Measurements from ENCODE around the gene DUOX1.

The DUOX1 gene

GRCh38 chr15:45114076-45114750 lies 15.6 kb upstream of the DUOX1 start, which contains the start of the genes DUOX2 and DUOXA2:
TSS of gene DUOX2 (minus strand) at chr15:45114172. CDS start at chr15:45113411, 761 bp downstream.
TSS of gene DUOXA2 (plus strand) at chr15:45114326. CDS start at chr15:45114606, 280 bp downstream.
- no peaks in the 10 kb centered on the region for H3K36me3 ChIP-seq (ENCODE audit: control insufficient read depth, insufficient read depth, low read length)
- no peaks in the 10 kb centered on the region for H3K27me3 ChIP-seq (ENCODE audit: control insufficient read depth, insufficient read depth, low read length)
- no peak within 1 kb of the TSS for H2AFZ ChIP-seq
- H3K9ac ChIP-seq, result no peak within 1 kb of the TSS
- H3K27ac ChIP-seq, result no peak within 1 kb of the TSS
- TF ChIP-seq CTCF (IDR thresholded peaks at IDR 0.05), result no peak
- H3K4me2 ChIP-seq (ENCODE audit: low read length), result peak within 1 kb of the TSS; percentile 12
- no peaks in the 10 kb centered on the region for H3K79me2 ChIP-seq
- no peaks in the 10 kb centered on the region for H3K4me1 ChIP-seq
- no peaks in the 10 kb centered on the region for H3K9me3 ChIP-seq (ENCODE audit: control insufficient read depth, low read length)
- no peak within 1 kb of the TSS for H3K4me3 ChIP-seq (ENCODE audit: low read depth, low read length)

GRCh38 chr15:45114751-45115085 lies 15.1 kb upstream of the DUOX1 start:
- Histone ChIP-seq H3K79me2 (no peaks in the 10 kb centered on the region), H3K9me3 (ENCODE audit: control insufficient read depth, low read length) (no peaks in the 10 kb centered on the region), H2AFZ (no peak overlapping the region), H3K4me2 (ENCODE audit: low read length) (no peak overlapping the region), H3K4me1 (no peaks in the 10 kb centered on the region), H3K9ac (no peak overlapping the region), H3K4me3 (ENCODE audit: low read depth, low read length) (no peak overlapping the region), H3K27ac (no peak overlapping the region), H3K36me3 (ENCODE audit: control insufficient read depth, insufficient read depth, low read length) (no peaks in the 10 kb centered on the region), H3K27me3 (ENCODE audit: control insufficient read depth, insufficient read depth, low read length) (no peaks in the 10 kb centered on the region)
- TF ChIP-seq CTCF (IDR thresholded peaks at IDR 0.05), result no peak

GRCh38 chr15:45115312-45115820 lies 14.4 kb upstream of the DUOX1 start:
- Histone ChIP-seq H3K4me3 (ENCODE audit: low read depth, low read length) (no peak overlapping the region), H3K4me1 (no peaks in the 10 kb centered on the region), H3K4me2 (ENCODE audit: low read length) (no peak overlapping the region), H3K36me3 (ENCODE audit: control insufficient read depth, insufficient read depth, low read length) (no peaks in the 10 kb centered on the region), H3K79me2 (no peaks in the 10 kb centered on the region), H3K9ac (no peak overlapping the region), H3K27me3 (ENCODE audit: control insufficient read depth, insufficient read depth, low read length) (no peaks in the 10 kb centered on the region), H2AFZ (no peak overlapping the region), H3K27ac (no peak overlapping the region), H3K9me3 (ENCODE audit: control insufficient read depth, low read length) (no peaks in the 10 kb centered on the region)
- no peak for TF ChIP-seq CTCF (IDR thresholded peaks at IDR 0.05)

GRCh38 chr15:45116006-45116481 lies 13.8 kb upstream of the DUOX1 start:
- no peaks in the 10 kb centered on the region for H3K36me3 ChIP-seq (ENCODE audit: control insufficient read depth, insufficient read depth, low read length)
- H2AFZ ChIP-seq, result no peak overlapping the region
- no peaks in the 10 kb centered on the region for H3K4me1 ChIP-seq
- no peak overlapping the region for H3K27ac ChIP-seq
- H3K79me2 ChIP-seq, result no peaks in the 10 kb centered on the region
- H3K9me3 ChIP-seq (ENCODE audit: control insufficient read depth, low read length), result no peaks in the 10 kb centered on the region
- no peak overlapping the region for H3K4me3 ChIP-seq (ENCODE audit: low read depth, low read length)
- no peak overlapping the region for H3K4me2 ChIP-seq (ENCODE audit: low read length)
- TF ChIP-seq CTCF (IDR thresholded peaks at IDR 0.05), result no peak
- no peak overlapping the region for H3K9ac ChIP-seq
- H3K27me3 ChIP-seq (ENCODE audit: control insufficient read depth, insufficient read depth, low read length), result no peaks in the 10 kb centered on the region

All from parathyroid adenoma (tissue), 2 donors.